Ascending aorta (tissue), 2 donors: ENCODE results near the gene PAF1. TPM values are rescaled to one million over a fixed set of nuclear protein-coding genes. Genes with fewer than 3 reads are reported as not detected.

ENCODE experiments used
- DNase-seq, 2 donors: peaks; one replicate each; pipeline ENCODE4 v3.0.0-alpha.2; 2019; ENCODE audit warnings: low spot score in 2 of 2
- H3K27ac ChIP-seq, 2 donors: fragments of 200-600 bp; sonication (generic); one replicate each; pipeline ENCODE4 v1.5.1; 2016 to 2017; ENCODE audit warnings: mild to moderate bottlenecking in 1 of 2
- H3K27me3 ChIP-seq: fragments of 200-600 bp; sonication (generic); one replicate; pipeline ENCODE4 v1.5.1; 2017
- H3K36me3 ChIP-seq, 2 donors: fragments of 200-600 bp; sonication (generic); one replicate each; pipeline ENCODE4 v1.5.1; 2016
- H3K4me1 ChIP-seq, 2 donors: fragments of 200-600 bp; sonication (generic); one replicate each; pipeline ENCODE4 v1.5.1; 2016 to 2017; ENCODE audit warnings: mild to moderate bottlenecking in 1 of 2
- H3K4me3 ChIP-seq, 2 donors: fragments of 200-600 bp; sonication (generic); one replicate each; pipeline ENCODE4 v1.5.1; 2016 to 2017; ENCODE audit warnings: mild to moderate bottlenecking in 1 of 2
- H3K9me3 ChIP-seq, 2 donors: fragments of 200-600 bp; sonication (generic); one replicate each; pipeline ENCODE4 v1.5.1; 2016
- intact Hi-C: fragments of 100-400 bp; cut with DNase I; formaldehyde crosslinking; loops from one replicate; pipeline ENCODE4 v1.15.1; 2023
- total RNA-seq: library from RNA; depleted of rRNA; stranded (reverse); fragments of >200 nt; gene quantifications from one replicate; pipeline ENCODE4 v1.1.0, GENCODE V29; 2016
- TF ChIP-seq, protein P1 (sequence below), 3 experiments: fragments of 200-600 bp in 2 of 3; fragments of 450-650 bp in 1 of 3; sonication (generic) in 2 of 3; IDR thresholded peaks; one replicate each; pipeline ENCODE4 v1.5.1; 2016 to 2019; ENCODE audit warnings: antibody characterized with exemption in 3 of 3, mild to moderate bottlenecking in 1 of 3, moderate library complexity in 1 of 3

The PAF1 gene
- total RNA-seq, 1 donor from 2014 or later, result 12.7 TPM

DNA sequence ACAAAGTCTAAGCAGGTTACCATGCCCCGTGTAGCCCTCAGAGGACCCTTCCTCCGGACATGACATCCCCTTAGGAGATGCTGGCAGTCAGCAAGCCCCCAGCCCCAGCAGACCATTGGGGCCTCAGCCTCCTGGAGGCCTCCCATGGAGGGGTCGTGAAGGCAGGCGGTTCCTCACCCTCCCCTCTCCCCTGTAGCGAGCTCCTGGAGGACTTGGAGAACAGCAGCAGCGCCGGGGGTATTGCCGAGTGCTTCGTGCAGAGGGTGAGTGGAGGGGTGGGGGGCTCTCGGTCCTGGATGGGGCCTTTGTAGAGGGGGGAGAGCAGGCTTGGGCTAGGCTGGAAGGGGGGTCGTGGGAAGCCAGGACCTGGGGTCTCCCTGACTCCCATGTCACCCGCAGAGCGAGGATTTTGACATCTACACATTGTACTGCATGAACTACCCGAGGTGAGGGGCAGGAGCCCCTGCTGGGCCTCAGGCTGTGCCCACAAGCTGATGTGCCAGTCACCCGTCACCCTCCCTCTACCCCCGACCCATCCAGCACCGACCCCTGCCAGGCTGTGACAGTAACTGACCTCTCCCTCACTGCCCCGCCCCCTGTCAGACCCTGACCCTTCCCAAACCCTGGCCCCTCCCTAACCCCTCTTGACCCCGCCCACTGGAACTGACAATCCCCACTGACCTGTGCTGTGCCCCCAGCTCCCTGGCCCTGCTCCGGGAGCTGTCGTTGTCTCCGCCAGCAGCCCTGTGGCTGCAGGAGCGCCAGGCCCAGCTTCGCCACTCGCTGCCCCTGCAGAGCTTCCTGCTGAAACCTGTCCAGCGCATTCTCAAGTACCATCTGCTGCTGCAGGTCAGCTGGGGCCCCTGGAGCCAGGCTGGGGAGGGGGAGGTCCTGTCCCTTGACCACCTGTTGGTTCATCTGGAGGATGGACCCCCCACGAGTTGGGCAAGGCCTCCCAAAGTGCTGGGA, 25.5 kb upstream of the PAF1 start:
- Histone ChIP-seq H3K4me3 (peak overlapping the region in 1 of 2 donors; percentile 97), H3K4me1 (peaks cover 9 to 25% of the 10 kb centered on the region in 2 donors), H3K9me3 (no peaks in the 10 kb centered on the region), H3K27me3 (no peaks in the 10 kb centered on the region), H3K36me3 (peaks cover 40 to 49% of the 10 kb centered on the region in 2 donors), H3K27ac (peak overlapping the region; percentile 55 to 86)
- intact Hi-C loops, result no loop called here
- TF ChIP-seq, protein P1, sequence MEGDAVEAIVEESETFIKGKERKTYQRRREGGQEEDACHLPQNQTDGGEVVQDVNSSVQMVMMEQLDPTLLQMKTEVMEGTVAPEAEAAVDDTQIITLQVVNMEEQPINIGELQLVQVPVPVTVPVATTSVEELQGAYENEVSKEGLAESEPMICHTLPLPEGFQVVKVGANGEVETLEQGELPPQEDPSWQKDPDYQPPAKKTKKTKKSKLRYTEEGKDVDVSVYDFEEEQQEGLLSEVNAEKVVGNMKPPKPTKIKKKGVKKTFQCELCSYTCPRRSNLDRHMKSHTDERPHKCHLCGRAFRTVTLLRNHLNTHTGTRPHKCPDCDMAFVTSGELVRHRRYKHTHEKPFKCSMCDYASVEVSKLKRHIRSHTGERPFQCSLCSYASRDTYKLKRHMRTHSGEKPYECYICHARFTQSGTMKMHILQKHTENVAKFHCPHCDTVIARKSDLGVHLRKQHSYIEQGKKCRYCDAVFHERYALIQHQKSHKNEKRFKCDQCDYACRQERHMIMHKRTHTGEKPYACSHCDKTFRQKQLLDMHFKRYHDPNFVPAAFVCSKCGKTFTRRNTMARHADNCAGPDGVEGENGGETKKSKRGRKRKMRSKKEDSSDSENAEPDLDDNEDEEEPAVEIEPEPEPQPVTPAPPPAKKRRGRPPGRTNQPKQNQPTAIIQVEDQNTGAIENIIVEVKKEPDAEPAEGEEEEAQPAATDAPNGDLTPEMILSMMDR (IDR thresholded peaks at IDR 0.05), result no peak
- DNase-seq, result no peak

DNA sequence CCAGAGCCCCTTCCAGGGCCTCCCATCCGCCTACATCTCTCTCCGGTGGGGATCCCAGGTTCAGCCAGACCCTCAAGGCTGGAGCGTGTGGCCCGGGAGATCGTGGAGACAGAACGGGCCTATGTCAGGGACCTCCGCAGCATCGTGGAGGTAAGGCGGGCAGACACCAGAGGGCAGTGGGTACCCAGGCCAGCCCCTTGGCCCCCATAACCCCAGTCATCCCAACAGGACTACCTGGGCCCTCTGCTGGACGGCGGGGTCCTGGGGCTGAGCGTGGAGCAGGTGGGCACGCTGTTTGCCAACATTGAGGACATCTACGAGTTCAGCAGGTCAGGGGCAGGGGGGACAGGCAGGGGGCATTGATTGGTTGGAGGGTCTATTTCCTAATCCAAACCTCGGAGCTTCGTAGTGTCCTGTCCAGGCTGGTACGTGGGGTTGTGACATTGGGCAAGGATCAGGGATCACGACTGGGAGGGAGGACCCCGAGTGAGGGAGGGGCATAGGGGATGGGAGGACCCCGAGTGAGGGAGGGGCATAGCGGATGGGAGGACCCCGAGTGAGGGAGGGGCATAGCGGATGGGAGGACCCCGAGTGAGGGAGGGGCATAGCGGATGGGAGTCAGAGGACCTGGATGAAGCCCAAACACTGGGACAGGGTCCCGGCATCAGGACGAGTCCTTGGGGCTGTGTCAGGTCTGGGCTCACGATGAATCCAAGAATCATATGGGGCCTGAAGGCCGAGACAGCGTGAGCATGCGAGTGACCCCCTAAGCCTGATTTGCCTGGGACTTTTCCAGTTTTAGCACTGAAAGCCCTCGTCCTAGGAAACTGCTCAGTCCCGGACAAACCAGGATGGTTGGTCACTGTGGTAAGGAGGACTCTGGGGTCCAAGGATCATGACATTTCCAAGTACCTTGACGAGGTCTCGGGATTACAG, 24.5 kb upstream of the PAF1 start:
- peak in 1 of 2 donors; percentile 74 for DNase-seq
- peaks cover 9 to 29% of the 10 kb centered on the region in 2 donors for H3K4me1 ChIP-seq
- H3K9me3 ChIP-seq, result no peaks in the 10 kb centered on the region
- H3K36me3 ChIP-seq, result peaks cover 36 to 38% of the 10 kb centered on the region in 2 donors
- intact Hi-C loops, result no loop called here
- peak overlapping the region; percentile 55 to 86 for H3K27ac ChIP-seq
- TF ChIP-seq, protein P1 (IDR thresholded peaks at IDR 0.05), result no peak
- H3K27me3 ChIP-seq, result no peaks in the 10 kb centered on the region
- H3K4me3 ChIP-seq, result peak overlapping the region; percentile 66 to 97

DNA sequence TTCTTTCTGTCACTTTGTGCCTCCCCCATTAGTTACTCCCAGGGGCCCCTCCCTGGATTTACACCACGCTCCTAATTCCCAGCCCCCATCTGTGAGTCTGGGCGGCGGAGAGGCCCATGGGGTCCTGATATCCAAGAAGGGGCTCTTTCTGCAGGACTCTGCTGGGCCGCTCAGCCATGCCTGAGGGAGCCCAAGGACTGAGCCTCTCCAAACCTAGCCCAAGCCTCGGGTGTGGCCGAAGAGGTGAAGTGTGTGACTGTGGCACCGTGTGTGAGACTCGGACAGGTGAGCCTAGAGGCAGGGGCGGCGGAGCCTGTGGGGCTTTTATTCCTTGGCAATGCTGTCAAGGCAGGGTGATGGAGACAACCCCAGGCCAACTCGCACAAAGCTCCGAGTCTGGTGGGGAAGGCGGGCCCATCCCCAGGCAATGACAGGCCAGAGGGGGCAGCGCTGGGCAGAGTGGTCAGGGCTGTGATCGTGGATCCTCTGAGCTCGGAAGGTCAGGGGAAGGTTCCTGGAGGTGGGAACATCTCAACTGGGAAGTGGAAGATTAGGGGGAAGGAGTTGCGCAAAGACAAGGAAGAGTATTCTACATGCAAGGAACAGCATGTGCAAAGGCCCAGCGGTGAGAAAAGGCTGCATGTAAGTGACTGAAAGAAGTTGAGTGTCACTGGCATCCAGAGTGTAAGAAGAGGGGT, 23.2 kb upstream of the PAF1 start:
- intact Hi-C loops, result loop anchor here (2.0 to 5.0 kb wide), 3 partner anchors 23 to 1162 kb away; partner anchors contain the start of genes MED29 and PAF1

DNA sequence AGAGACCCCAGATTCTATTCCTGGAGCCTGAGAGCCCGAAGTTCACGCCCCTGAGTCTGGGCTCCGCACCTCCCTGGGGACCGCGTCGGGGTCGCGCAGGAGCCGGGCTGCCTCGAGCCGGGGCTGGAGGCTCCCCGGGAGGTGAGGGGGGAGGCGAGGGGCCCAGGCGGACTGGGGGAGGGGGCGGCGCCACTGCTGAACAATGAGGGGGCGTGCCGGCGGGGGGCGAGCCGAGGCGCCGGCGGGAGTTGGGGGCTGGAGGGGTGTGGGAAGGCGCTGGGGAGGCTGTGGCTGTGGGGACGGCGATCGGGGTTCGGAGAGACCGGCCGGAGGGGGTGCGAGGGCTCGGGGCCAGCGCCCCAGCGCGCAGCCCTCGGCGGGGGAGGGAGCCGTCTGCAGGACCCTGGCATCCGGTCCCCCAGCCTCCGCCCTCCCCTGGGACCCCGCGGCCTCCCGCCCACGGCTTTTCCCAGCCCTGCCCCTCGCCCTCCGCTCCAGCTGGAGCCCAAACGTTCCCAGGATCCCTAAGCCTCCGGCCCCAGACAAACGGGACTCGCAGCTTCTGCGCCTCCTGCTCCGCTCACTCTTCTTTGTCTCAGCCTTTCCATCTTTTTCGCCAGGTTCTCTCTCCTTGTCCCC, 22.5 kb upstream of the PAF1 start:
- TF ChIP-seq, protein P1 (IDR thresholded peaks at IDR 0.05), result no peak
- Histone ChIP-seq H3K9me3 (no peaks in the 10 kb centered on the region), H3K27me3 (no peaks in the 10 kb centered on the region), H3K36me3 (peaks cover 26 to 31% of the 10 kb centered on the region in 2 donors), H3K27ac (peak overlapping the region; percentile 86 to 100), H3K4me1 (peaks cover 9 to 31% of the 10 kb centered on the region in 2 donors), H3K4me3 (peak overlapping the region; percentile 66 to 97)
- peak in 1 of 2 donors; percentile 88 for DNase-seq
- intact Hi-C loops, result loop anchor here (2.0 to 5.0 kb wide), 3 partner anchors 23 to 1161 kb away; partner anchors contain the start of genes MED29 and PAF1

More for the DNA sequence above, 23.2 kb upstream of the PAF1 start:
- peaks cover 9 to 31% of the 10 kb centered on the region in 2 donors for H3K4me1 ChIP-seq
- DNase-seq, result peak in 1 of 2 donors; percentile 84
- peaks cover 27 to 31% of the 10 kb centered on the region in 2 donors for H3K36me3 ChIP-seq
- no peaks in the 10 kb centered on the region for H3K27me3 ChIP-seq
- no peaks in the 10 kb centered on the region for H3K9me3 ChIP-seq
- peak overlapping the region; percentile 86 to 100 for H3K27ac ChIP-seq
- TF ChIP-seq, protein P1 (IDR thresholded peaks at IDR 0.05), result no peak
- peak overlapping the region; percentile 66 to 97 for H3K4me3 ChIP-seq
